T-helper 17 cell (primary cell): ENCODE data around the gene EEA1. TPM values are rescaled to one million over a fixed set of nuclear protein-coding genes. Genes with fewer than 3 reads are reported as not detected.
A peak's percentile ranks its signal among the peaks of the same experiment; 100 is the strongest.

Source experiments
- ATAC-seq: fragments of 150-1000 bp; cut with Tn5 transposase; 2 replicates; pipeline ENCODE4 v1.10.0; 2021; ENCODE audit warnings: mild to moderate bottlenecking, moderate library complexity
- DNase-seq, 3 donors: peaks; one replicate each; pipeline versions ENCODE4 v3.0.0 to v3.0.0-alpha.2; 2020 to 2021
- H3K9me3 ChIP-seq: one replicate; pipeline ENCODE4 v1.7.0; 2013; ENCODE audit warnings: low read length, mild to moderate bottlenecking; ENCODE audit not compliant: control insufficient read depth, poor library complexity, severe bottlenecking
- H3K27ac Mint-ChIP-seq: one replicate; pipeline ENCODE4 v1.8.0; 2022; ENCODE audit warnings: mild to moderate bottlenecking, moderate library complexity, mixed read lengths
- H3K27me3 Mint-ChIP-seq: one replicate; pipeline ENCODE4 v1.8.0; 2022; ENCODE audit warnings: mixed read lengths
- H3K36me3 Mint-ChIP-seq: one replicate; pipeline ENCODE4 v1.8.0; 2022; ENCODE audit warnings: low read depth, mixed read lengths
- H3K4me1 Mint-ChIP-seq: one replicate; pipeline ENCODE4 v1.8.0; 2022; ENCODE audit warnings: mild to moderate bottlenecking, mixed read lengths
- H3K4me3 Mint-ChIP-seq: one replicate; pipeline ENCODE4 v1.8.0; 2022; ENCODE audit warnings: mild to moderate bottlenecking, moderate library complexity, mixed read lengths
- total RNA-seq, 4 donors: library from RNA in 2 of 4; stranded (reverse) in 2 of 4; gene quantifications; one replicate each; pipeline ENCODE4 v1.2.3 and lab custom pipeline; 2022 to 2026

EEA1 gene
- total RNA-seq, 2 donors from 2014 or later = 13.2 to 16.1 TPM

DNA sequence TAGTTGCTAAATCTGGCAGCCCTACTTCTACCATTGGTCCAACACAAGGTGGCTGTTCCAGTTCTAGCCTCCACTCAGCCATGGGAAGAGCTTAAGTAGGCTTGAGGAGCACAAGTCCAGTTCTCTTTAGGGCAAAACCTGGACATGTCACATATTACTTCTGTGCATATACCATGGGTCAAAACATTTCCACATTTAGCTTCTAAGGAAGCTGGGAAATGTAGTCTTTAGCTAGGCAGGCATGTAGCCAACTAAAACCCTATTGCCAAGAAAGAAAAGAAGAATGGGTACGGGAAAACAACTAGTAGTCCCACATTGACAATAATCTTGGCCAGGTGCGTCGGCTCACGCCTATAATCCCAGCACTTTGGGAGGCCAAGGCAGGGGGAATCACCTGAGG, 20.9 kb upstream of the EEA1 start:
- DNase-seq (no peak), ATAC-seq (no peak)
- peaks cover 2% of the 10 kb centered on the region for H3K36me3 Mint-ChIP-seq
- H3K4me1 Mint-ChIP-seq = no peaks in the 10 kb centered on the region
- peaks cover 13% of the 10 kb centered on the region for H3K27me3 Mint-ChIP-seq
- H3K9me3 ChIP-seq = no peaks in the 10 kb centered on the region
- no peak overlapping the region for H3K27ac Mint-ChIP-seq
- H3K4me3 Mint-ChIP-seq = no peak overlapping the region

DNA sequence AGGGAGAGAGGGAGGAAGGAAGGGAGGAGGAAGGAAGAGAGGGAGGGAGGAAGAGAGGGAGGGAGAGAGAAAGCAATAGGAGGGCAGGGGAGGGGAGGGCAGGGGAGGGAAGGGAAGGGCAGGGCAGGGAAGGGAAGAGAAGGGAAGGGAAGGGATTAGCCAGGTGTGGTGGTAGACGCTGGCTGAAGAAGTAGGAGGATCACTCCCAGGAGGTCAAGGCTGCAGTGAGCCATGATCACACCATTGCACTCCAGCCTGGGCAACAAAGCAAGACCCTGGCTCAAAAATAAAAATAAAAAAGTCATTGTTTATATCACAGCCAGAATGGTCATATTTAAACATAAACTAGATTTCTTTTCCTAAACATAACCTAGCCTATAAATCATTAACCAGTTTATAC, 20.4 kb upstream of the EEA1 start:
- no peaks in the 10 kb centered on the region for H3K4me1 Mint-ChIP-seq
- no peak overlapping the region for H3K27ac Mint-ChIP-seq
- no peak for DNase-seq
- H3K27me3 Mint-ChIP-seq = peaks cover 13% of the 10 kb centered on the region
- no peak overlapping the region for H3K4me3 Mint-ChIP-seq
- no peak for ATAC-seq
- H3K9me3 ChIP-seq = no peaks in the 10 kb centered on the region
- peaks cover 2% of the 10 kb centered on the region for H3K36me3 Mint-ChIP-seq

- Mint-ChIP-seq H3K27ac (peak overlapping the region; percentile 39), H3K27me3 (peaks cover 13% of the 10 kb centered on the region), H3K4me3 (no peak overlapping the region), H3K36me3 (peaks cover 2% of the 10 kb centered on the region), H3K4me1 (no peaks in the 10 kb centered on the region)
- ATAC-seq = no peak
- DNase-seq = no peak
- H3K9me3 ChIP-seq = no peaks in the 10 kb centered on the region
Observed at GRCh38 chr12:92947589-92948215, 18.6 kb upstream of the EEA1 start.

- H3K4me3 Mint-ChIP-seq = no peak overlapping the region
- H3K9me3 ChIP-seq = no peaks in the 10 kb centered on the region
- H3K27ac Mint-ChIP-seq = no peak overlapping the region
- ATAC-seq (no peak), DNase-seq (no peak)
- H3K27me3 Mint-ChIP-seq = peaks cover 13% of the 10 kb centered on the region
- no peaks in the 10 kb centered on the region for H3K4me1 Mint-ChIP-seq
- peaks cover 2% of the 10 kb centered on the region for H3K36me3 Mint-ChIP-seq
Observed at GRCh38 chr12:92945659-92946220, 16.6 kb upstream of the EEA1 start.

DNA sequence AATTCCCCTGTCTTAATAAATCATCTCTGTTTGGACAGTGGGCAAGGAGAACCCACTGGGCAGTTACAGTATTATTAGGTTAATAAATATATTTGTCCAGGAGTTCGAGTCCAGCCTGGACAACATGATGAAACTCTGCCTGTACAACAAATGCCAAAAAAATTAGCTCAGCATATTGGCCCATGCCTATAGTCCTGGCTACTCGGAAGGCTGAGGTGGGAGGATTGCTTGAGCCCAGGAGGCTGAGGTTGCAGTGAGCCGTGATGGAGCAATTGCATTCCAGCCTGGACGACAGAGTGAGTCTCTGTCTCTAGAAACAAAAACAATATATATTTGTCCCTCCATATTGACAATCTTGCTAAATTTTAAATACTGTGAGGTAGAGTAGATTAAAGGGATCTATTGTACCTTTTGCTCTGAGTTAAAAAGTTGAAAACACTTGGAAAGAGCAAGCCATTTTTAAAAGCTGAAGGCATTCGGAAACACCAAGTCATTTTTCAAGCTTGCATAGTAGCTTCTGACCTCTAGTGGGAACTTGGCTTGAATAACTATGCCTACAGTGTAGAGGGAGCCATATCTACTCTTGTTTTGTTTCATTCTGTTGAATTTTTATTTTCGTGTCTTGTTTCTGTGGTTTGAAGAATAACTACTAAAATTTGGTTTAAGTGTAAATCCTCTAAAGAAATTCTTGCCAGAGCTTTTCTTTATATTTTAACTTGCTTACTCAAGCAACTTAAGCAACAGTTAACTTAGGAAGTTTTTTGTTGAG, 14.6 kb upstream of the EEA1 start:
- Mint-ChIP-seq H3K4me3 (no peak overlapping the region), H3K36me3 (no peaks in the 10 kb centered on the region), H3K4me1 (no peaks in the 10 kb centered on the region), H3K27ac (no peak overlapping the region), H3K27me3 (peaks cover 9% of the 10 kb centered on the region)
- ATAC-seq (no peak), DNase-seq (no peak)
- no peaks in the 10 kb centered on the region for H3K9me3 ChIP-seq

DNA sequence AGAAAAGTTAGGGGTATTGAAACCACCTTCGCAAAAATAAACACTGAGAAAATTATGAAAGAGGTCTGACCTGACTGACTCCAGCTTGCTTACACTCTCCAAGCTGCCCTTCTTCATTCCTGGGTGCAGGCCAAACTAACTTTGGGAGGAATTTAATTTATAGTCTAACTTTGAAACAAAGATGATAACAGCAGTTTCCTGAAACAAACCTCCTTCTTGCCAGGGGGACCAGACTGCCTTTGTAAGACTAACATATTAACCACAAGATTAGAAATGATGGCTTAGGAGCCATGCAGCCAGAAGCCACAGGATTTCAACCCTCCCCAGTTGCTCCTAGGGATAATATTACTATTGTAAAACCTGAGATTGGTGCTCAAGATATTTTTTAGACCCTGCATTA, 13.8 kb upstream of the EEA1 start:
- DNase-seq (no peak), ATAC-seq (no peak)
- Mint-ChIP-seq H3K4me3 (no peak overlapping the region), H3K27ac (no peak overlapping the region), H3K27me3 (peaks cover 9% of the 10 kb centered on the region), H3K36me3 (no peaks in the 10 kb centered on the region), H3K4me1 (no peaks in the 10 kb centered on the region)
- no peaks in the 10 kb centered on the region for H3K9me3 ChIP-seq

- Mint-ChIP-seq H3K36me3 (no peaks in the 10 kb centered on the region), H3K4me3 (no peak overlapping the region), H3K4me1 (no peaks in the 10 kb centered on the region), H3K27me3 (no peaks in the 10 kb centered on the region), H3K27ac (no peak overlapping the region)
- no peak for ATAC-seq
- no peak for DNase-seq
- H3K9me3 ChIP-seq = no peaks in the 10 kb centered on the region
Observed at GRCh38 chr12:92939116-92939515, 10.0 kb upstream of the EEA1 start.

DNA sequence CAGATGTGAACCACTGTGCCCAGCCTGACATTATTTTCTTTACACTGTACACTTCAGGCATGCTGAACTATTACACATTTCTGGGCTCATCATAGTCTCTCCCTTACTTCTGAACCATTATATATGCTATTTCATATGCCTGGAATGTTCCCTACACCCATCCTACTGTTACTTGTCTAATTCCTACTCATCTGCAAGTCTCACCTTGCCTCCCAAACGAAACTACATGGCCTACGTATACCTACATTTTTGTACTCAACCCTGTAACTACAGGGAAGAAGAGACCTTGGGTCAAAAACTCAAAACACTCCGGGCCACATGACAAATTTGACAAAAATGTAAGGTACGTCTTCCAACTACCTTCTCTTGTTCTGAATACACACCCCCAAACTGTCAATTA, 9.5 kb upstream of the EEA1 start:
- H3K4me1 Mint-ChIP-seq = no peaks in the 10 kb centered on the region
- no peak for ATAC-seq
- H3K27me3 Mint-ChIP-seq = no peaks in the 10 kb centered on the region
- no peak overlapping the region for H3K4me3 Mint-ChIP-seq
- no peak for DNase-seq
- H3K9me3 ChIP-seq = no peaks in the 10 kb centered on the region
- no peak overlapping the region for H3K27ac Mint-ChIP-seq
- no peaks in the 10 kb centered on the region for H3K36me3 Mint-ChIP-seq

DNA sequence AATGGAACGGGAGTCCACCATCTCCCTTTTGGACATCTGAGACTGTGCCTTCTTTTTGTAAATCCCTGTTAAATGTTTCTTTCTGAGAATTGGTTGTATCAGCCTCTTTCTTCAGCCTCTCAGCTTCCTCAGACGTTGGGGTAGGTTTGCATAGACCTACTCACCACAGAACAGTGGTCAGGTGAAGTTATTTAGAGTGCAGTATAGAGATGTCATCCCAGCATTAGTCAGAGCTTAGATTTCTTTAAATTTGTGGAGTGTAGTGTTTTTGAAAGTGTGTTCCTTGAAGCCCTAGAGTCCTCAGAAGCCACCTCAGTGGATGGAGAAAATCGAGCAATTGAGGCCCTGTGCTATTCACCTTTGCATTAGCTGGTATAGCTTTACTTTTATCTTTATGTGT, 8.9 kb upstream of the EEA1 start:
- H3K4me3 Mint-ChIP-seq = no peak overlapping the region
- no peak for ATAC-seq
- no peaks in the 10 kb centered on the region for H3K9me3 ChIP-seq
- H3K36me3 Mint-ChIP-seq = no peaks in the 10 kb centered on the region
- no peaks in the 10 kb centered on the region for H3K4me1 Mint-ChIP-seq
- H3K27ac Mint-ChIP-seq = no peak overlapping the region
- H3K27me3 Mint-ChIP-seq = no peaks in the 10 kb centered on the region
- DNase-seq = no peak

DNA sequence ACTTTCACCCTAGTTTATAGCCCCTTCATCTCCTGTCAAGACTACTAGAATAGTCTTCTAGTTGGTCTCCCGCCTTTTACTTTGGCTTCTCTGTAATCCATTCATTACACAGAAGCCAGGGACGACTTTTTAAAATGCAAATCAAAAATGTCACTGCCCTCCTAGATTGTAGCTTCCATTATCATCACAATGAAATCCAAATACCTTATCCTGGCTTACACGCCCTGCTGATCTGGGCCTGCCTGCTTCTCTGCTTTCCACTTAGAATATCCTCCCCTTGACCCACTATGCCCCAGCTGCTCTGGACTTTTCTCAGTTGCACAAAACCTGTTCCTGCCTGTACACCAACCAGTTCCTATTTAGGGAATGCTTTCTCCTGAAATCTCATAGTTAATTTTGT, 4.5 kb upstream of the EEA1 start:
- Mint-ChIP-seq H3K27me3 (no peaks in the 10 kb centered on the region), H3K36me3 (no peaks in the 10 kb centered on the region), H3K4me3 (no peak overlapping the region), H3K27ac (peak overlapping the region; percentile 30), H3K4me1 (peaks cover 4% of the 10 kb centered on the region)
- no peak for ATAC-seq
- DNase-seq = no peak
- H3K9me3 ChIP-seq = no peaks in the 10 kb centered on the region

DNA sequence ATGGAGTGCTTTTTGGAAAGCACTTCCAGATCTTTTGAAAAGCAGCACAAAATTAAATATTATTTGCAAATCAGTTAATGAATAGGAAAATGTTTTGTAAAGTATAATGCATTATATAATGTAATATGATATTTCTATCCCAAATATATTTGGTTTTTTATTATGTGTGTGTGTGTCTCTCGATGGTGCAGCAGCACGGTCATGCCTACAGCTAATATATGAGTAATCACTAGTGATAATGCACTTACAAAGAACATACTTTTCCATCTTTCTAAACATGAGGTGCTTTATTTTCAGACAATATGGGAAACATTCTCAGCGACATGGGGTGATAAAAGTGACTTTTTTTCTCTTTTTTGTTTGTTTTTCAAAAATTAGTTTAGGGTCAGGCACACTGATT, 1.3 kb upstream of the EEA1 start:
- Mint-ChIP-seq H3K4me1 (peaks cover 21% of the 10 kb centered on the region), H3K4me3 (no peak overlapping the region), H3K27ac (no peak overlapping the region), H3K27me3 (no peaks in the 10 kb centered on the region), H3K36me3 (no peaks in the 10 kb centered on the region)
- no peaks in the 10 kb centered on the region for H3K9me3 ChIP-seq
- ATAC-seq = no peak
- no peak for DNase-seq

- Mint-ChIP-seq H3K27me3 (no peaks in the 10 kb centered on the region), H3K27ac (peak overlapping the region; percentile 91), H3K36me3 (no peaks in the 10 kb centered on the region), H3K4me1 (peaks cover 25% of the 10 kb centered on the region), H3K4me3 (peak overlapping the region; percentile 90)
- no peak for ATAC-seq
- no peaks in the 10 kb centered on the region for H3K9me3 ChIP-seq
- no peak for DNase-seq
Observed at GRCh38 chr12:92929983-92930382, 888 bp upstream of the EEA1 start.

DNA sequence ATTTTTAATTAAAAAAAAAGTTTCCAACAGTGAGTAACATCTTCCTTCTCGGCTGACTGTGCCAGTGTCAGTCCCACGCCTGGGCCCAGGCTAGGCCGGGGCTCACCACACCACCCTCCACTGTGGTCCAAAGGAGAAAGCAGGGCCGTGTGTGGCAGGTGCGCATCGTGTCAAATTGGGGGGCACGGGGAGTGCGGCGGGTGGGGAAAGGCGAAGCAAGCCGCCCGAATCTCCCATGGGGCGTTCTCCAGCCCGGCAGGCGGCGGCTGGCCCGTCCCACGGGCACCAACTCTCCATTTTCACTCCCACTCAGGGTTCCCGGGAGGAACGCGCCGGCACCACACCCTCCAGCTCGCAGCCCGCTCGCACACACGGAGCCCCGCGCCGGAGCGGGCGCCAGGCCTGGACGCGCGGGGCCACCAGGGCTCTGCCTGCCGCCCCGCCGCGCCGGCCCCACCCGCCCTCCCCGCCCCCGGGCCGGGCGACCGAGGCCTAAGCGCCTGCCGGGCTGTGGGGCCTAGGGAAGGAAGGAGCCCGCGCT, 604 bp downstream of the EEA1 start:
- Mint-ChIP-seq H3K27ac (peak overlapping the region; percentile 91), H3K4me1 (peaks cover 27% of the 10 kb centered on the region), H3K27me3 (no peaks in the 10 kb centered on the region), H3K36me3 (no peaks in the 10 kb centered on the region), H3K4me3 (peak overlapping the region; percentile 90)
- no peaks in the 10 kb centered on the region for H3K9me3 ChIP-seq
- no peak for ATAC-seq
- peak in 2 of 3 donors; percentile 11 to 14 for DNase-seq
